ENCODE results near the gene NTPCR. TPM values are rescaled to one million over a fixed set of nuclear protein-coding genes. Genes with fewer than 3 reads are reported as not detected.

NTPCR gene
- polyA plus RNA-seq, 2 of the 4 experiments (the other 2 are of a cell fraction): 69.9 to 83.6 TPM

DNA sequence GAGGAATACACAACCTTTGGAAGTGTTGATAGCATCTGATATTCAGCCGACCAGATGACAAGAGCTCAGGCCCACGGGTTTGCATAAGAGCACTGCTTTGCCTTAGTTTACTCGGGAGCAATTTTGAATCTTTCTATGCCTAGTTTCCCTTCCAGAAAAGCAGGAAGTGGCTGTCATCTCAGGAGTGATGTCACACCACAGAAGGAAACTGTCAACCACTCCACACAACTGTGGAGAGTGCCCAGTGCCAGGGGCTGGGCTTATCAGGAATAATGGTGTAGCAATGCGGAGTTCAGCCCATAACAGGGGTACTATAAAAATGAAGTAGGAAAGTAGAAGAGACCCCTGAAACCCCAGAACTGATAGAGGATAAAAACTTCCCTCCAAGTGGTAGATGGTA lies 28.4 kb downstream of the NTPCR start:
- TF ChIP-seq SMC3 (IDR thresholded peaks at IDR 0.05) (no peak), PHF8 (IDR thresholded peaks at IDR 0.05; ENCODE audit: borderline replicate concordance, low read depth) (no peak), NFE2L2 (conservative IDR thresholded peaks at IDR 0.05; ENCODE audit: low read length) (no peak), CEBPB (IDR thresholded peaks at IDR 0.05) (no peak)
- TF ChIP-seq, protein P1, sequence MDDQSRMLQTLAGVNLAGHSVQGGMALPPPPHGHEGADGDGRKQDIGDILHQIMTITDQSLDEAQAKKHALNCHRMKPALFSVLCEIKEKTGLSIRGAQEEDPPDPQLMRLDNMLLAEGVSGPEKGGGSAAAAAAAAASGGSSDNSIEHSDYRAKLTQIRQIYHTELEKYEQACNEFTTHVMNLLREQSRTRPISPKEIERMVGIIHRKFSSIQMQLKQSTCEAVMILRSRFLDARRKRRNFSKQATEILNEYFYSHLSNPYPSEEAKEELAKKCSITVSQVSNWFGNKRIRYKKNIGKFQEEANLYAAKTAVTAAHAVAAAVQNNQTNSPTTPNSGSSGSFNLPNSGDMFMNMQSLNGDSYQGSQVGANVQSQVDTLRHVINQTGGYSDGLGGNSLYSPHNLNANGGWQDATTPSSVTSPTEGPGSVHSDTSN (IDR thresholded peaks at IDR 0.05): no peak
- Histone ChIP-seq H3K4me3 (no peak overlapping the region), H3K4me2 (no peak overlapping the region), H3K9me3 (peaks cover 5% of the 10 kb centered on the region; the same call in 1 of the 3 replicates), H3K4me1 (peaks cover 12% of the 10 kb centered on the region; the same call in 1 of the 3 replicates), H3K27ac (no peak overlapping the region)
- FAIRE-seq (no peak), DNase-seq (ENCODE audit: low read depth in 1 of 2, low spot score in 1 of 2) (no peak), ATAC-seq (no peak)
- CTCF ChIA-PET: interaction anchor here (0.9 to 1.2 kb wide), 2 partner anchors 11 to 15 kb away, joined by 4 read pairs; no protein-coding TSS in a partner anchor
- POLR2A ChIA-PET: no interaction called here
- 95% methylated on average over 4 of the region's 4 CpGs for WGBS (ENCODE audit: missing lambda C conversion rate)

DNA sequence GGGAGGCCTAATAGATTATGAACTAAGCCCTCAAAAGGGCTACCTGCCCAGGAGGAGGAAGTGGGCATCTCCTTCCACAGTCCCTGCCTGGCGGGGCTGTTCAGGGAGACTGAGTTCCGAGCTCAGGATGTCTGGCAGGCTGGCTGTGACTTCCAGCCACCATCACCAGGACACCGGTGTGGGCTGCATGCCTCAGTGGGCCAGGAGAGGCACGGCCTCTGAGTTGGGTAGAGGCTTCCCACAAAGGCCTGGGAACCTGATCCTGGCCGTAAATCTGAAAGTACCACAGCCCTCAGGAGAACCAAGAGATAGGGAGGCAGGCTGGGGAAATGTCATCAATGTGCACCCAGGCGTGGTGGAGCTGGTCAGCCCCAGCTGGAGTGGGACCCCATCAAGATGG lies 29.1 kb downstream of the NTPCR start:
- Histone ChIP-seq H3K4me1 (peaks cover 12% of the 10 kb centered on the region; the same call in 1 of the 3 replicates), H3K27ac (0 out of 6 replicates have a peak overlapping the region, but pooled peaks of 1 of the 2 experiments have one; percentile 12), H3K4me3 (no peak overlapping the region), H3K4me2 (no peak overlapping the region), H3K9me3 (0 out of 3 replicates have a peak, but pooled peaks cover 2% of the 10 kb centered on the region)
- DNase-seq (ENCODE audit: low read depth in 1 of 2, low spot score in 1 of 2) (no peak), ATAC-seq (no peak), FAIRE-seq (no peak)
- ChIA-PET CTCF (interaction anchor here (0.9 to 1.2 kb wide), 2 partner anchors 10 to 15 kb away, joined by 4 read pairs; no protein-coding TSS in a partner anchor), POLR2A (interaction anchor here (0.7 kb wide), 1 partner anchor 134 kb away, joined by 3 read pairs; no protein-coding TSS in a partner anchor)
- WGBS (ENCODE audit: missing lambda C conversion rate): 88% methylated on average over 2 of the region's 6 CpGs
- TF ChIP-seq MAFK (IDR thresholded peaks at IDR 0.05; ENCODE audit: partially characterized antibody) (no peak), CBX8 (IDR thresholded peaks at IDR 0.05) (no peak), EHF (CRISPR knock-in tag; IDR thresholded peaks at IDR 0.05) (no peak), ZFP36 (IDR thresholded peaks at IDR 0.05; ENCODE audit: borderline replicate concordance, partially characterized antibody) (no peak)
- TF ChIP-seq, protein P1 (IDR thresholded peaks at IDR 0.05): no peak
- TF ChIP-seq, protein P2, sequence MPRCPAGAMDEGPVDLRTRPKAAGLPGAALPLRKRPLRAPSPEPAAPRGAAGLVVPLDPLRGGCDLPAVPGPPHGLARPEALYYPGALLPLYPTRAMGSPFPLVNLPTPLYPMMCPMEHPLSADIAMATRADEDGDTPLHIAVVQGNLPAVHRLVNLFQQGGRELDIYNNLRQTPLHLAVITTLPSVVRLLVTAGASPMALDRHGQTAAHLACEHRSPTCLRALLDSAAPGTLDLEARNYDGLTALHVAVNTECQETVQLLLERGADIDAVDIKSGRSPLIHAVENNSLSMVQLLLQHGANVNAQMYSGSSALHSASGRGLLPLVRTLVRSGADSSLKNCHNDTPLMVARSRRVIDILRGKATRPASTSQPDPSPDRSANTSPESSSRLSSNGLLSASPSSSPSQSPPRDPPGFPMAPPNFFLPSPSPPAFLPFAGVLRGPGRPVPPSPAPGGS (IDR thresholded peaks at IDR 0.05): no peak

DNA sequence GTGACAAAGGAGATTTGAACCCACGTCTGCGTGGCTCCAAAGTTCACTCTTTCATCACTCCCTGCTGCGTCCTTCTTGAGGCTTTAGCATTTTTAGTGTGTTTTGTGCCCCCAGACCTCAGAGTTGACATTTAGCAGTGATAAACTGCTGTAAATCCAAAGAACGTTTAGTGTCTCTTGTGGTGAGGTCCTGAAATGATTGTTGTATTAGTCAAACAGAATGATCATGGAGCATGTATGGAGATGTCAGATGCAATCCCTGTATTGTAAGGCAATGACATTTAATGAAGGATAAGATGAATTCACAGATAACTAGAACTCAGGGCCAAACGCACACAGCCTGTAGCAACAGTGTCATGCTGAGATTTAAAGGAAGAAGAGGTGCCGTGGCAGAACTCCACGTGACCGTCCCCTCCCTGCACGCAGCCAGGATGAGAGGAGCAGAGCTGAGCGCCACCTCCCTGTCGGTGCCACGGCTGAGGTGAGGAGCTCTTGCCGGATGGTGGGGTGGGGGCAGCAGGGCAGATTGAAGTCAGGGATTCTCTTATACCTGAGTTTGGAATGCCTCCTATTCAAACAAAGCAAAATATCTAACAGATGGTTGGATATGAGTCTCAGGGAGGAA lies 30.1 kb downstream of the NTPCR start:
- ATAC-seq: no peak; a peak in 1 of 6 replicates
- CTCF ChIA-PET: interaction anchor here (0.6 kb wide), 1 partner anchor 28 kb away, joined by 3 read pairs; no protein-coding TSS in a partner anchor

More for the DNA sequence above, 30.1 kb downstream of the NTPCR start:
- DNase-seq (ENCODE audit: low read depth in 1 of 2, low spot score in 1 of 2) (no peak), FAIRE-seq (no peak)
- 79% methylated on average over 13 of the region's 13 CpGs for WGBS (ENCODE audit: missing lambda C conversion rate)
- Histone ChIP-seq H3K27ac (peak overlapping the region in 1 of 2 experiments; percentile 12; a peak in 1 of 6 replicates), H3K4me3 (no peak overlapping the region), H3K4me2 (no peak overlapping the region), H3K9me3 (no peaks in the 10 kb centered on the region), H3K4me1 (peaks cover 12% of the 10 kb centered on the region; the same call in 1 of the 3 replicates)
- POLR2A ChIA-PET: interaction anchor here (0.7 kb wide), 1 partner anchor 133 kb away, joined by 3 read pairs; no protein-coding TSS in a partner anchor
- TF ChIP-seq CEBPB (IDR thresholded peaks at IDR 0.05): no peak
- TF ChIP-seq ZSCAN20 (CRISPR knock-in tag; IDR thresholded peaks at IDR 0.05): no peak
- no peak for TF ChIP-seq MYC (IDR thresholded peaks at IDR 0.05; ENCODE audit: borderline replicate concordance, low read length)
- no peak for TF ChIP-seq HDAC2 (IDR thresholded peaks at IDR 0.05)
- TF ChIP-seq, protein P3, sequence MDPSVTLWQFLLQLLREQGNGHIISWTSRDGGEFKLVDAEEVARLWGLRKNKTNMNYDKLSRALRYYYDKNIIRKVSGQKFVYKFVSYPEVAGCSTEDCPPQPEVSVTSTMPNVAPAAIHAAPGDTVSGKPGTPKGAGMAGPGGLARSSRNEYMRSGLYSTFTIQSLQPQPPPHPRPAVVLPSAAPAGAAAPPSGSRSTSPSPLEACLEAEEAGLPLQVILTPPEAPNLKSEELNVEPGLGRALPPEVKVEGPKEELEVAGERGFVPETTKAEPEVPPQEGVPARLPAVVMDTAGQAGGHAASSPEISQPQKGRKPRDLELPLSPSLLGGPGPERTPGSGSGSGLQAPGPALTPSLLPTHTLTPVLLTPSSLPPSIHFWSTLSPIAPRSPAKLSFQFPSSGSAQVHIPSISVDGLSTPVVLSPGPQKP (IDR thresholded peaks at IDR 0.05; ENCODE audit: low read depth, low read length): no peak
- no peak for TF ChIP-seq JUN (IDR thresholded peaks at IDR 0.05)
- TF ChIP-seq, protein P2 (IDR thresholded peaks at IDR 0.05): no peak
- TF ChIP-seq JUNB (IDR thresholded peaks at IDR 0.05): no peak
- no peak for TF ChIP-seq KDM5A (IDR thresholded peaks at IDR 0.05)
- TF ChIP-seq, protein P4, sequence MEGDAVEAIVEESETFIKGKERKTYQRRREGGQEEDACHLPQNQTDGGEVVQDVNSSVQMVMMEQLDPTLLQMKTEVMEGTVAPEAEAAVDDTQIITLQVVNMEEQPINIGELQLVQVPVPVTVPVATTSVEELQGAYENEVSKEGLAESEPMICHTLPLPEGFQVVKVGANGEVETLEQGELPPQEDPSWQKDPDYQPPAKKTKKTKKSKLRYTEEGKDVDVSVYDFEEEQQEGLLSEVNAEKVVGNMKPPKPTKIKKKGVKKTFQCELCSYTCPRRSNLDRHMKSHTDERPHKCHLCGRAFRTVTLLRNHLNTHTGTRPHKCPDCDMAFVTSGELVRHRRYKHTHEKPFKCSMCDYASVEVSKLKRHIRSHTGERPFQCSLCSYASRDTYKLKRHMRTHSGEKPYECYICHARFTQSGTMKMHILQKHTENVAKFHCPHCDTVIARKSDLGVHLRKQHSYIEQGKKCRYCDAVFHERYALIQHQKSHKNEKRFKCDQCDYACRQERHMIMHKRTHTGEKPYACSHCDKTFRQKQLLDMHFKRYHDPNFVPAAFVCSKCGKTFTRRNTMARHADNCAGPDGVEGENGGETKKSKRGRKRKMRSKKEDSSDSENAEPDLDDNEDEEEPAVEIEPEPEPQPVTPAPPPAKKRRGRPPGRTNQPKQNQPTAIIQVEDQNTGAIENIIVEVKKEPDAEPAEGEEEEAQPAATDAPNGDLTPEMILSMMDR (IDR thresholded peaks at IDR 0.05): no peak
- TF ChIP-seq MAFK (IDR thresholded peaks at IDR 0.05; ENCODE audit: partially characterized antibody): no peak
- no peak for TF ChIP-seq BHLHE40 (IDR thresholded peaks at IDR 0.05; ENCODE audit: low read depth, low read length)
